SK-N-MC (cell line): Measurements from ENCODE around the gene CDK6.

Experiments used
- EZH2 ChIP-seq: fragments of 200-600 bp; sonication (generic); IDR thresholded peaks from one replicate; pipeline ENCODE4 v1.6.1; 2017; ENCODE audit warnings: antibody characterized with exemption
- POLR2AphosphoS5 ChIP-seq: IDR thresholded peaks from 2 replicates; pipeline ENCODE4 v1.6.1; 2012; ENCODE audit warnings: mild to moderate bottlenecking, low read depth, low read length, borderline replicate concordance

DNA sequence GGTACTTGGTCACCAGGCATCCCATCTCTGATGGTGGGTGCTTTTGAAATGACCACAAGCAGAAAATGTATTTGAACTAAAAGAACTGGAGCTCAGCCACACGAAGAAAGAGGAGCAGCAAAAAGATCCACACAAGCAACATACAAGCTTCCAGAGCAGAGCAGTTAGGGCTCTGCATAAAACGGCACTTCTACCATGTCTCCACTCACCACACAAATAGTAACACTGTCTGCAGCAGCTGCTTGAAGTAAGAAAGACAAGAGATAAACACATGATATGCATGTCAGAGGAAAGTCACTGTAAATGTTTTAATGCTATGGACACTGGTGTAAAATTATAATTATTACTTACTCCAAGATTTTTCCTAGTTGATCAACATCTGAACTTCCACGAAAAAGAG is 213.7 kb downstream of the CDK6 start:
- TF ChIP-seq EZH2 = no peak
- no peak for TF ChIP-seq POLR2AphosphoS5
